BE2C (cell line): ENCODE data around the gene RTTN.
"Not testable (repeated sequence)": the region's sequence is repeated elsewhere in the genome, so short reads cannot be mapped to it uniquely, and the experiment has no call there.

Experiments used
- DNase-seq: peaks from one replicate; pipeline ENCODE4 v3.0.0-alpha.2; 2020
- H3K27me3 ChIP-seq: fragments of 250-450 bp; sonication (Bioruptor Pico); 2 replicates; pipeline ENCODE4 v1.5.1; 2020; ENCODE audit warnings: mild to moderate bottlenecking
- H3K36me3 ChIP-seq: fragments of 250-450 bp; sonication (Bioruptor Pico); 2 replicates; pipeline ENCODE4 v1.5.1; 2020; ENCODE audit warnings: mild to moderate bottlenecking
- H3K4me1 ChIP-seq: fragments of 250-450 bp; sonication (Bioruptor Pico); 2 replicates; pipeline ENCODE4 v1.5.1; 2020
- H3K4me3 ChIP-seq: 2 replicates; pipeline ENCODE4 v1.5.1; 2011; ENCODE audit warnings: low read depth, low read length
- H3K9me3 ChIP-seq: fragments of 250-450 bp; sonication (Bioruptor Pico); 2 replicates; pipeline ENCODE4 v1.5.1; 2020
- CTCF ChIP-seq: IDR thresholded peaks from 2 replicates; pipeline ENCODE4 v1.5.1; 2012; ENCODE audit warnings: mild to moderate bottlenecking, low read depth, low read length

The RTTN gene

GRCh38 chr18:69981948-69982347 is 223.5 kb downstream of the RTTN start:
- no peaks in the 10 kb centered on the region for H3K27me3 ChIP-seq
- H3K9me3 ChIP-seq, result no peaks in the 10 kb centered on the region
- DNase-seq, result no peak
- no peak for TF ChIP-seq CTCF
- H3K4me1 ChIP-seq, result no peaks in the 10 kb centered on the region; the same call in 1 of the 2 replicates
- no peak overlapping the region for H3K4me3 ChIP-seq
- no peaks in the 10 kb centered on the region for H3K36me3 ChIP-seq

- Histone ChIP-seq H3K4me3 (no peak overlapping the region), H3K27me3 (no peaks in the 10 kb centered on the region), H3K9me3 (no peaks in the 10 kb centered on the region), H3K4me1 (no peaks in the 10 kb centered on the region; the same call in 1 of the 2 replicates), H3K36me3 (no peaks in the 10 kb centered on the region)
- TF ChIP-seq CTCF, result no peak
- DNase-seq, result no peak
Measured at GRCh38 chr18:69980982-69981804, 224.3 kb downstream of the RTTN start.

GRCh38 chr18:69980509-69980908 is 225.0 kb downstream of the RTTN start:
- H3K27me3 ChIP-seq, result no peaks in the 10 kb centered on the region
- H3K36me3 ChIP-seq, result no peaks in the 10 kb centered on the region
- no peaks in the 10 kb centered on the region for H3K9me3 ChIP-seq
- H3K4me1 ChIP-seq, result no peaks in the 10 kb centered on the region; the same call in 1 of the 2 replicates
- no peak for TF ChIP-seq CTCF
- H3K4me3 ChIP-seq, result no peak overlapping the region
- no peak for DNase-seq

GRCh38 chr18:69978732-69979715 is 226.5 kb downstream of the RTTN start:
- no peak for TF ChIP-seq CTCF
- H3K27me3 ChIP-seq, result no peaks in the 10 kb centered on the region
- no peaks in the 10 kb centered on the region; the same call in 1 of the 2 replicates for H3K4me1 ChIP-seq
- no peaks in the 10 kb centered on the region for H3K36me3 ChIP-seq
- DNase-seq, result no peak
- no peaks in the 10 kb centered on the region for H3K9me3 ChIP-seq
- no peak overlapping the region for H3K4me3 ChIP-seq

- H3K4me1 ChIP-seq, H3K9me3 ChIP-seq, H3K27me3 ChIP-seq, H3K36me3 ChIP-seq, H3K4me3 ChIP-seq: not testable (repeated sequence)
- DNase-seq, result peak; percentile 7
Measured at GRCh38 chr18:69975294-69975693, 230.2 kb downstream of the RTTN start.

GRCh38 chr18:69974365-69974764 is 231.1 kb downstream of the RTTN start:
- Histone ChIP-seq H3K27me3 (no peaks in the 10 kb centered on the region), H3K36me3 (no peaks in the 10 kb centered on the region), H3K4me3 (no peak overlapping the region), H3K9me3 (no peaks in the 10 kb centered on the region), H3K4me1 (no peaks in the 10 kb centered on the region)
- DNase-seq, result no peak
- TF ChIP-seq CTCF, result no peak
